ENCODE data around the gene SLC16A6.
"Not testable (repeated sequence)": the region's sequence is repeated elsewhere in the genome, so short reads cannot be mapped to it uniquely, and the experiment has no call there.

SLC16A6 gene

DNA sequence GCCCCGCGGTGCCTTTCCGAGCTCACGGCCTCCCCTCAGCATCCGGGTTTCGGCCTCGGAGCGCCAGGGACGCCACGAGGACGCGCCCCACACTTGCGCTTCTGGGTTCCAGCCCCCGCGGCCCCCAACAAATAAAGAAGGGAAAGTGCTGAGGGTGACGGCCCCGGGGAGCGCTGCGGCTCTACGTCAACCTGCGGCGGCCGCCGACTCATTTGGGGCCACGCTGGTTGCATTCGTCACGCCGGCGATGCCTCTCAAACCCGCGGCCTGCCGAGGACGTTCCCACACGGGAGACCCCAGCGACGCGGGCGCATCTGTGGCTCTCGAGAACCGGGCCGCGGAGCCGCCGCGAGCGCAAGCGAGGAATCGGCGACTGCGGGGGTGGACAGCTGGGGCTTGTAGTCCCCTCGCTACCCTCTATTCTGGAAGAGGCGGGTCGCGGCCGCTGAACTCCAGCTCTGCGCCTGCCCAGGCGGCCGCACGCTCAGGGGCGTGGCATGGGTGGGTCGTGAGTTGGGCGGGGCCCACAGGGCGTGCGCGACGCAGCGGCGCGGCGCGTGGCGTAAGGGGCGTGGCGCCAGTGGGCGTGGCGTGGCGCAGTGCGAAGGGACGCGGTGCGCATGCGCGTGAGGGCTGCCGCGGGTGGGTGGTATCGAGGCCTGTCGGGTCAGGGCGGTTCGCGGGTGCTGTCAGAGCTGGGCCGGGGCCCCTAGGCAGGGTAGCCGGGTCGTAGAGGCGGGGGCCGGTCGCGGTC lies 43.3 kb downstream of the SLC16A6 start, which contains the start of gene AMZ2:
TSS of gene AMZ2 (plus strand) at position 599 of the 754 bp plus-strand sequence. CDS start 2,145 bp downstream, outside the sequence.
- DNase-seq (ENCODE audit: low read depth), result peak; percentile 98

- DNase-seq (ENCODE audit: low read depth), result no peak
These were observed 44.5 kb downstream of the SLC16A6 start for GRCh38 chr17:68246271-68247028.

DNA sequence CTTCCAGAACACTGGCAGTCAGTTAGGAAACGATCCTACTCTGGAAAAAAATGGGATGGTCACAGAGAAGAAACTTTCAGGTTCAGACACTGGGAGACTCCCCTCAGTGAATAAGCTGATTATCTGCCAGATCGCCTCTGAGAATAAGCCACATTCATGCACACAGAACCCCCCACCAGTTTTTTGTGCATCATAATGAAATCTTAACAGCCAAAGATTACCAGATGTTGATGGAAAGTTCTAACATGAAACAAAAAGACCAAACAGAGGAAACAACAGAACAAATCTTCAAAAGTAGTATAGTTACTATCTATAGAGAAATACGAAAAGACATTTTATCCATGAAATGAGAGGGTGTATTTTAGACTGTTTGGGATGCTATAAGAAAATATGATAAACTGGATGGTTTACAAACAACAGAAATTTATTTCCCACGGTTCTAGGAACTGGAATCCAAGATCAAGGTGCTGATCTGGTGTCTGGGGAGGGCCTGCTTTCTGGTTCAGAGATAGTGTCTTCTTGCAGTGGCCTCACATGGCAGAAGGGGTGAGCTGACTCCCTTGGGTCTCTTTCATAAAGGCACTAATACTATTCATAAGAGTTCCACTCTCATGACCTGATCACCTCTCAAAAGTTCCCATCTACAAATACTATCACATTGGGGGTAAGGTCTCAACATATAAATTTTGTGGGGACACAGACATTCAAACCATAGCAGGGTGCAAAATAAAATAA lies 51.1 kb downstream of the SLC16A6 start:
- DNase-seq (ENCODE audit: low read depth), result no peak

- DNase-seq (ENCODE audit: low read depth), result no peak
These were observed 52.1 kb downstream of the SLC16A6 start for GRCh38 chr17:68238871-68239253.

- no peak for DNase-seq (ENCODE audit: low read depth)
These were observed 52.6 kb downstream of the SLC16A6 start for GRCh38 chr17:68238164-68238870.

GRCh38 chr17:68237369-68238163 lies 53.4 kb downstream of the SLC16A6 start:
- not testable (repeated sequence) for DNase-seq (ENCODE audit: low read depth)

DNA sequence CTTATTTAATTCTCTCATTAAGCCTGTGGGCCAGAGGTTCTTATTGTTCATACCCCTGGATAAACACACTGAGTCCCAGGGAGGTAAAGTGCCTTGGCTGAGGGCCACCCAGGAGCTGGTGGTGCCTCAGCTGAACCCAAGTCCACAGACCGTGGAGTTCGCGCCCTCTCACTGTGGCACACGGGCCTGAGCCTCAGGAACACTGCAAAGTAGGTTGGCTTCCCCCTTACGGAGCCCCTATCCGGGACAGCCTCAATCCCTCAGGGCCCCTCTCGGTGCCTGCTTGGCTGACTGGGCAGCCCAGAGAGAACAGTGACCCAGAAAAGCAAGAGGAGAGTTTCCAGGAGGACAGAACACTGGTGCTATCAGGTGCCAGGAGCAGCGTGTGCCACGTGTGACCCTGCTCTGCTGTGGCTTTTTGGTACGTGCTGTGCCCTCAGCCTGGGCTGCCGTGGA lies 55.6 kb downstream of the SLC16A6 start:
- DNase-seq (ENCODE audit: low read depth), result not testable (repeated sequence)

DNA sequence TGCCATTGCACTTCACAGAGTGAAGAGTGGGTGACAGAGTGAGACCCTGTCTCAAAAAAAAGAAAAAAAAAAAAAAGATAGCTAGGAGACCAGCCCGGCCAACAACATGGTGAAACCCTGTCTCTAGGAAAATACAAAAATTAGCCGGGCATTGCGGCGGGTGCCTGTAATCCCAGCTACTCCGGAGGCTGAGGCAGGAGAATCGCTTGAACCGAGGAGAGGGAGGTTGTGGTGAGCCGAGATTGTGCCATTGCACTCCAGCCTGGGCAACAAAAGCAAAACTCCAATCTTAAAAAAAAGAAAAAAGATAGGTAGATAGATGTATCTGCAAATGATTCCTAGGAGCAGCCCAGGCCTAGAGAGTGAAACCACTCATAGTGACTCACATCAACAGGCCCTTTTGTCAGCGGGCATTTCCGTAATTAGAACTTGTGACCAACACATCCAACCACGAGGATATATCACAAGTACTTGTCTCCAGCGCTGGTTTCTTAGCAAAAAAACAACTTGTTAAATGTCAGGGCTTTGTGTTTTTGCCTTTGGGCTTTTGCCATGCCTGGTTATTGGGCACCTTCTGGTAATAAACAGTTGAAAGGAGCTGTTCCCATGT lies 56.1 kb downstream of the SLC16A6 start:
- DNase-seq (ENCODE audit: low read depth), result not testable (repeated sequence)

- not testable (repeated sequence) for DNase-seq (ENCODE audit: low read depth)
These were observed 58.2 kb downstream of the SLC16A6 start for GRCh38 chr17:68232741-68233140.

DNA sequence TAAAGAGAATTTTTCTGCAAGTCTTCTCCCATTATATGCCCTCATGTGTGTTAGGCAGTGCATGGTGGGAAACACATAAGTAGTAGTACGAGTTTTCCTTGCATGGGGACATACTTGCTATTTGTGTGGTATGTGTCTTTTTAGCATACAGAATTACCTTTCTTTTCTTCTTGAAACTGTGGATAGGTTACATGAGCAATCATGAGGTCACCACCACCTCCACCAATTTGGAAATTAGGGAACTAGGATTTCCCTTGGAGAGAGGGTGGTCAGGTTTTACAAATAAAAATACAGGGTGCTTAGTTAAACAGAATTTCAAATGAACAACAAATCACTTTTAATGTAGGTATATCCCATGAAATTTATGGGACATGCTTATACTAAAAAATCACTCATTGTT lies 59.4 kb downstream of the SLC16A6 start:
- DNase-seq (ENCODE audit: low read depth), result no peak

DNA sequence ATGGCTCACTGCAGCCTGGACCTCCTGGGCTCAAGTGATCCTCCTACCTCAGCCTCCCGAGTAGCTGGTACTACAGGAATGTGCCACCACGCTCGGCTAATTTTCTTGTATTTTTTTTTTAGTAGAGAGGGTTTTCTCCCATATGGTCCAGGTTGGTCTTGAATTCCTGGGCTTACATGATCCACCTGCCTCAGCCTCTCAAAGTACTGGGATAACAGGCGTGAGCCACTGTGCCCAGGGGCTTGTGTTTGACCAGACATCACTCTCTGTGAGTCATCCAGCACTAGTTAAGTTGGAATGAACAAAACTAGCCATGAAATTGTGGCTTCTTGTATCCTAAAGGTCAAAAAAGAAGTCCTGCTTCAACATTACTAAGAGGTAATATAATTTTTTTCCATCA lies 59.8 kb downstream of the SLC16A6 start:
- DNase-seq (ENCODE audit: low read depth), result not testable (repeated sequence)

DNA sequence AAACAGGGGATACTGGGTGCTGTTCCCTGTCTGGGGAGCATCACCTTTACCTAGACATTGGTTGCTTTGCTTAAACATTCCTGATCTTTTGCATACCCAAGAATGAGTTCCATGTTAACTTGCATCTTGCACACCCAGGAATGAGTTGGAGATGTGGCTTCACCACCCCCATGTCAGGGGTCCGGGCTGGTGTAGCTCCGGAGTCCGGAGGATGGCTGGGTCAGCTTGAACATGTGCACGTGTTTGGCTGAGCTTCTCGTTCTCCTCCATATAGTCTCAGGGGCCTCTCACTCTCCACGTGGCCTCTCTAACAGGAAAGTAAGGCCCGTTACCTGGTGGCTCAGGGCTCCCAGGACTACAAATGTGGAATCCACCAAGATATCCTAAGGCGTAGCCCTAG lies 61.3 kb downstream of the SLC16A6 start:
- no peak for DNase-seq (ENCODE audit: low read depth)

DNA sequence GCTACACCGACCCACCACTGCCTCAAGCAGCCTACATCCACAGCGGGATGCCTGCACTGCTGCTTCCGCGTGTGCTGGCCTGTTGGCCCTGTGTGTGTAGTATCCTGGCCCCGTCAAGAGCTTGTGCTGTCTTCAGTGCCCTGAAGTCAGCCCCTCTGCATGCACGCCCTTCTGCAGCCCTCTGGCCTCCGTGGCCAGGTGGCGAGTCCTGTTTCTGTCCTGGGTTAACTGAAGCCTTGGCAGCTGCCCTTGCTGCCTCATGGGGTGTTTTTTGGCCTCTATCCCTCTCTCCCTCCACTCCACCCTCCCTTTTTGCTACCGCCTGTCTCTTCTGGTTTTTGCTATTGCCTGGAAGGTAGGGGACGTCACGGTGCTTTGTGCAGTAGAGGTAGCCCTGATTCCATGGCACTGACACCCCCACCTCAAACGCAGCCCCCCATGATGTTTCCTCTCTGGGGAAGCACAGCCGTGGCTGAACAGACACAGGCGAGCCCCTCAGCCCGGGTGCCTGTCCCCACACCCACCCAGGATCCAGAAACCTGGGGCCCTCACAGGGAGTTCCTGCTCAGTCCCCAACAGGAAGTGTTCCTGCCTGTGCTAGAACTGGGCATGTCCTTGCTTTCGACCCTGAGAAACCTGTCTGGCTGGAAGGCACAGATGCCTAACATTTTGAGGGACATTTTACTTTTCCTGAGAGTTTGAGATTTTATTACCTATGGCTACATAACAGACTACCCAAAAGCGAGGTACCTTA lies 61.9 kb downstream of the SLC16A6 start:
- DNase-seq (ENCODE audit: low read depth), result no peak

DNA sequence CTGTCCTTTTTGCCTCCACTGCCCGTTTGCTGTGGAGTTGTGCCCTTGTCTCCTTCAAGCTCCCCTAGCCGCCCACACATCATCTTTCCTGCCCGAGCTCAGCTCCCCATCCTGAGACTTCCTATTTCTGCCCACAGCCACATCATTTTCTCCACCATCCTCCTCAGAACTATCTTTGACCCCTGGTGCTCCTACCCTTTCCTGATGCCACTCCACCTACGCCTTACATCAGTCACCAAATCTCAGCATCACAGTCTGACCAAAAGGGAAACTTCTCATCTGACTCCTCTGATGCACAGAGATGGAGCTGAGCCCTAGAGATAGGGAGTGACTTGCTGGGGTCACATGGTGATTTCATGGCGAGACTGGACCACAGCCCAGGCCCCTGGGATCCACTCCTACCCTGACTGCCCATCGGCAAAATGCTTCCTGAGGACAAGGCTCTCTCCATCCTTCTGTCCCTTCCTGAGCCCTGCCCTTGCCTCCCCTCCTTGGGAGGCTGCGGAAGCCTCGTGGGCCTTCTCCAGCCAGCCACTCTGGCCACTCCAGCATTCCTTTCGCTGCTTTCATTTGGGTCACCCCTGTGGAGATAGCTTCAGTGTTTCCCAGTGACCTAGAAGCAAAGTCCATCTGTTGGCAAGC lies 62.8 kb downstream of the SLC16A6 start:
- DNase-seq (ENCODE audit: low read depth), result not testable (repeated sequence)

DNA sequence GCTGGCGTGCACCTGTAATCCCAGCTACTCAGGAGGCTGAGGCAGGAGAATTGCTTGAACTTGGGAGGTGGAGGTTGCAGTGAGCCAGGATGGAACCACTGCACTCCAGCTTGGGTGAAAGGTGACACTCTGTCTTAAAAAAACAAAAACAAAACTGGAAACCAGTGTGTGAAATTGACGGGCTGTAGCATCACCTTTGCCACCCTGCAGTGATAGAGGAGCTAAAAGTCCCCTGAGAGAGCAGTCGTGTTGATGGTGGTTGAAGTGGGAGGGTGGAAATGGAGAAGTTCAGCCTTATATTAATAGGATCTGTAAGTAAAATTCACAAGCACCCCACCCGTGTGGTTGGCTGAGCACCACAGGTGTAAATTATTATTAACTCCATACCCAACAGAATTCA lies 65.9 kb downstream of the SLC16A6 start:
- DNase-seq (ENCODE audit: low read depth), result not testable (repeated sequence)

GRCh38 chr17:68222606-68223005 lies 68.3 kb downstream of the SLC16A6 start:
- DNase-seq (ENCODE audit: low read depth), result no peak

GRCh38 chr17:68221786-68222185 lies 69.1 kb downstream of the SLC16A6 start:
- DNase-seq (ENCODE audit: low read depth), result no peak

GRCh38 chr17:68220786-68221185 lies 70.1 kb downstream of the SLC16A6 start:
- not testable (repeated sequence) for DNase-seq (ENCODE audit: low read depth)

GRCh38 chr17:68220186-68220585 lies 70.7 kb downstream of the SLC16A6 start:
- DNase-seq (ENCODE audit: low read depth), result not testable (repeated sequence)
